HL-60 (cell line): ENCODE measurements around the gene SART1.

ENCODE experiments used
- CTCF ChIP-seq: IDR thresholded peaks from one replicate; pipeline ENCODE4 v1.5.1; 2011; ENCODE audit warnings: low read length, control low read depth, inconsistent platforms; ENCODE audit not compliant: insufficient read depth
- GABPA ChIP-seq: IDR thresholded peaks from 2 replicates; pipeline ENCODE4 v1.6.1; 2012; ENCODE audit warnings: low read depth
- REST ChIP-seq: IDR thresholded peaks from 2 replicates; pipeline ENCODE4 v1.6.1; 2012; ENCODE audit warnings: low read depth; ENCODE audit not compliant: insufficient replicate concordance

- TF ChIP-seq CTCF (no peak), GABPA (no peak), REST (no peak)
Observed at GRCh38 chr11:65962141-65962564, 619 bp downstream of the SART1 start.
